ENCODE measurements around the gene OR7G2. TPM values are rescaled to one million over a fixed set of nuclear protein-coding genes. Genes with fewer than 3 reads are reported as not detected.
"Not testable (repeated sequence)": the region's sequence is repeated elsewhere in the genome, so short reads cannot be mapped to it uniquely, and the experiment has no call there.

Gene OR7G2
- polyA plus RNA-seq, 4 donors = 0.05 TPM; not detected in 3

- DNase-seq (ENCODE audit: low read depth in 4 of 4, low spot score in 3 of 4) = peak in 3 of 4 donors; percentile 55 to 74 (median 62)
Measured at GRCh38 chr19:9075064-9075949, 32.0 kb downstream of the OR7G2 start.

GRCh38 chr19:9073806-9074205, 33.5 kb downstream of the OR7G2 start:
- no peak for DNase-seq (ENCODE audit: low read depth in 4 of 4, low spot score in 3 of 4)

- not testable (repeated sequence) for DNase-seq (ENCODE audit: low read depth in 4 of 4, low spot score in 3 of 4)
Measured at GRCh38 chr19:9071720-9072119, 35.6 kb downstream of the OR7G2 start.

- DNase-seq (ENCODE audit: low read depth in 4 of 4, low spot score in 3 of 4) = no peak
Measured at GRCh38 chr19:9070066-9070465, 37.2 kb downstream of the OR7G2 start.

GRCh38 chr19:9065457-9066014, 41.7 kb downstream of the OR7G2 start:
- no peak for DNase-seq (ENCODE audit: low read depth in 4 of 4, low spot score in 3 of 4)

GRCh38 chr19:9061879-9062278, 45.4 kb downstream of the OR7G2 start:
- DNase-seq (ENCODE audit: low read depth in 4 of 4, low spot score in 3 of 4) = no peak

GRCh38 chr19:9060564-9061340, 46.5 kb downstream of the OR7G2 start:
- DNase-seq (ENCODE audit: low read depth in 4 of 4, low spot score in 3 of 4) = no peak

GRCh38 chr19:9058905-9059667, 48.2 kb downstream of the OR7G2 start:
- DNase-seq (ENCODE audit: low read depth in 4 of 4, low spot score in 3 of 4) = peak; percentile 48 to 87 (median 54)

- DNase-seq (ENCODE audit: low read depth in 4 of 4, low spot score in 3 of 4) = no peak
Measured at GRCh38 chr19:9057505-9058258, 49.6 kb downstream of the OR7G2 start.

GRCh38 chr19:9056131-9056530, 51.1 kb downstream of the OR7G2 start:
- DNase-seq (ENCODE audit: low read depth in 4 of 4, low spot score in 3 of 4) = not testable (repeated sequence)

GRCh38 chr19:9054765-9055164, 52.5 kb downstream of the OR7G2 start:
- no peak for DNase-seq (ENCODE audit: low read depth in 4 of 4, low spot score in 3 of 4)

GRCh38 chr19:9054207-9054606, 53.1 kb downstream of the OR7G2 start:
- DNase-seq (ENCODE audit: low read depth in 4 of 4, low spot score in 3 of 4) = no peak

GRCh38 chr19:9053674-9054073, 53.6 kb downstream of the OR7G2 start:
- DNase-seq (ENCODE audit: low read depth in 4 of 4, low spot score in 3 of 4) = not testable (repeated sequence)

- no peak for DNase-seq (ENCODE audit: low read depth in 4 of 4, low spot score in 3 of 4)
Measured at GRCh38 chr19:9052894-9053293, 54.4 kb downstream of the OR7G2 start.

Other genes starting within 250 kb of the OR7G2 start
- gene MUC16, start 97.1 kb downstream of the OR7G2 start, polyA plus RNA-seq (ENCODE audit: insufficient read length in 4 of 4) = under 1 TPM; 0.14 to 0.22 (median 0.17) TPM
- under 1 TPM in 3 of 4 donors, not detected in 1; 0.05 to 0.09 (median 0.07) TPM for gene OR1M1, start 20.4 kb downstream of the OR7G2 start, polyA plus RNA-seq (ENCODE audit: insufficient read length in 4 of 4)
- gene OR7G1, start 8.3 kb upstream of the OR7G2 start, polyA plus RNA-seq (ENCODE audit: insufficient read length in 4 of 4) = not detected
- not detected for gene OR7G3, start 19.5 kb upstream of the OR7G2 start, polyA plus RNA-seq (ENCODE audit: insufficient read length in 4 of 4)
- gene ZNF317, start 32.9 kb upstream of the OR7G2 start, polyA plus RNA-seq (ENCODE audit: insufficient read length in 4 of 4) = 10 to 100 TPM; 27.4 to 40.8 (median 38.1) TPM
- gene OR7D2, start 71.5 kb upstream of the OR7G2 start, polyA plus RNA-seq (ENCODE audit: insufficient read length in 4 of 4) = under 1 TPM; 0.05 to 0.13 (median 0.09) TPM
- gene OR7D4, start 112.1 kb upstream of the OR7G2 start, polyA plus RNA-seq (ENCODE audit: insufficient read length in 4 of 4) = under 1 TPM in 3 of 4 donors, not detected in 1; 0.03 to 0.04 (median 0.03) TPM
- gene OR7E24, start 143.5 kb upstream of the OR7G2 start, polyA plus RNA-seq (ENCODE audit: insufficient read length in 4 of 4) = not detected
- gene ZNF699, start 202.4 kb upstream of the OR7G2 start, polyA plus RNA-seq (ENCODE audit: insufficient read length in 4 of 4) = 1 to 10 TPM; 6.3 to 7.5 (median 7.0) TPM
- 10 to 100 TPM; 60.9 to 72.3 (median 70.1) TPM for gene ZNF559, start 216.7 kb upstream of the OR7G2 start, polyA plus RNA-seq (ENCODE audit: insufficient read length in 4 of 4)